GM18858 (cell line): ENCODE data around the gene OTOP2.
"Not testable (repeated sequence)": the region's sequence is repeated elsewhere in the genome, so short reads cannot be mapped to it uniquely, and the experiment has no call there.

Experiments
- ATAC-seq: cut with Tn5 transposase; IDR thresholded peaks from one replicate; pipeline ENCODE4 v1.9.1; 2021; ENCODE audit not compliant: unreplicated experiment

Gene OTOP2

DNA sequence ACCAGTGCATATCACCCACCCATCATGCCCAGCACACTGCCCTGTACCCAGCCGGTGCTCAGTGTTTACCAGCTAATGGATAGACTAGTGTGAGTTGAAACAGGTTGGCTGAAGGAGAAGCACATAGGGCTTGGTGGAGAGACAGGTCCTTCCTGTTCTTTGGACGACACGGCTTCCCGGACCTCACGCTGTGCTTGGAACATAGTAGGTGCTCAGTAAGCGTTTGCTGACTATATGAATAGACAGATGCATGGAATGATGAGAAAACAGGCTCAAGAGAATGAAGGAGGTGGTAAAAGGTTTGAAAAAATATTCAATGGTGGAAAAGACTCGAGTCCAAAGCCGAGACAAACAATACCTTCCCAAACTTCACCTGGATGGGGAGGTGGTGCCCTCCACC, 23.9 kb upstream of the OTOP2 start:
- ATAC-seq: no peak

GRCh38 chr17:74901353-74902135, 22.5 kb upstream of the OTOP2 start:
- no peak for ATAC-seq

- no peak for ATAC-seq
Measured at GRCh38 chr17:74903034-74903433, 21.0 kb upstream of the OTOP2 start.

DNA sequence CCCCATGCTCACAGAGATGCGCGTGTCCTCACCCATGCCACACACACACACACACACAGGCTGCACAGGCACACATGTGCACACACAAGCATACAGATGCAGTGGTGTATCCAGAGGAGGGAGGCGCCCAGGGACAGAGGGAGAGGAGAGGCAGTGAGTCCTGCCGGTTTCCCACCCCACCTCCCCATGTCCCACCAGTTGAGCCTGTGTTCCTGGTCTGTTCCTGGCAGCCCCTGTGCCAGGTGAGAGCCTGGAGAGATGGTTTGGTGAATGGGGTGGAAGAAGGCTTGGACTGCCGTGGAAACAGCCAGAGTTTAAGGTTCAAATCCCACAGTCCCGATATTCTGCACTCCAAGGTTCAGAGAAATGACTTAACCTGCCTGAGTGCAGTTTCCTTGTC, 20.4 kb upstream of the OTOP2 start:
- ATAC-seq: no peak

GRCh38 chr17:74904687-74905409, 19.2 kb upstream of the OTOP2 start:
- no peak for ATAC-seq

GRCh38 chr17:74906214-74906793, 17.8 kb upstream of the OTOP2 start:
- not testable (repeated sequence) for ATAC-seq

- no peak for ATAC-seq
Measured at GRCh38 chr17:74907012-74907411, 17.1 kb upstream of the OTOP2 start.

DNA sequence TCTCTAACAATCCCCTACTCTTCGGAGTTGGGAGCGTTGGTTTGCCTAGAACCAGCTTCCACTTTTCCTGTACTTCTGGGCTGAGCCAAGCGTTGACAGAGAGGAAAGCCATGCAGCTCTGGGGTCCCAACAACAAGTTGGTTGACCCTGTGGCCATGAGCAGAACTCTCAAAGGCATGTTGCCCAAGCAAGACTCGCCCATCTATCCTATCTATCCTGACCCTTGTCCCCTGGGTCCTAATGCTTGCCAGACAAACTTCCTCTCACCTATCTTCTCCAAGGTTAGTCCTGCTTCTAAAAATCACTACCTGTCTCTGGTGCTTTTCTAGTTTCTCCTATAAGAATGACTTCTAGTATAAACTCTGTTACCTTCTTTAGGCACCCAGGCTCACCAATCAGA, 15.0 kb upstream of the OTOP2 start:
- not testable (repeated sequence) for ATAC-seq

GRCh38 chr17:74911423-74911822, 12.7 kb upstream of the OTOP2 start:
- not testable (repeated sequence) for ATAC-seq

GRCh38 chr17:74916136-74916850, 7.8 kb upstream of the OTOP2 start:
- ATAC-seq: no peak

DNA sequence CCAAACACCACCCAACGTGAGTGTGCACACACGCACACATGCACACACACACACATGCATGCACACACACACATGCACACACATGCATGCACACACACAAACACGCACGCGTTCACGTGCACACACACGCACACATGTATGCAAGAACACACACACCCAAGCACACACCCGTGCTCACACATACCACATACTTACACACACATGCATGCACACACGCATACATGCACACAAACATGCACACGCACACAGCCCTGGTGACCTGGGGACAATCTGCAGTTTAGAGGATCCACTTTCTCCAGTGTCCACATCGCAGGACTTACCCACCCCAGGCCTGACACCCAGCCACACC, 7.2 kb upstream of the OTOP2 start:
- no peak for ATAC-seq

- no peak for ATAC-seq
Measured at GRCh38 chr17:74917430-74917829, 6.6 kb upstream of the OTOP2 start.

GRCh38 chr17:74918906-74919305, 5.2 kb upstream of the OTOP2 start:
- ATAC-seq: no peak

DNA sequence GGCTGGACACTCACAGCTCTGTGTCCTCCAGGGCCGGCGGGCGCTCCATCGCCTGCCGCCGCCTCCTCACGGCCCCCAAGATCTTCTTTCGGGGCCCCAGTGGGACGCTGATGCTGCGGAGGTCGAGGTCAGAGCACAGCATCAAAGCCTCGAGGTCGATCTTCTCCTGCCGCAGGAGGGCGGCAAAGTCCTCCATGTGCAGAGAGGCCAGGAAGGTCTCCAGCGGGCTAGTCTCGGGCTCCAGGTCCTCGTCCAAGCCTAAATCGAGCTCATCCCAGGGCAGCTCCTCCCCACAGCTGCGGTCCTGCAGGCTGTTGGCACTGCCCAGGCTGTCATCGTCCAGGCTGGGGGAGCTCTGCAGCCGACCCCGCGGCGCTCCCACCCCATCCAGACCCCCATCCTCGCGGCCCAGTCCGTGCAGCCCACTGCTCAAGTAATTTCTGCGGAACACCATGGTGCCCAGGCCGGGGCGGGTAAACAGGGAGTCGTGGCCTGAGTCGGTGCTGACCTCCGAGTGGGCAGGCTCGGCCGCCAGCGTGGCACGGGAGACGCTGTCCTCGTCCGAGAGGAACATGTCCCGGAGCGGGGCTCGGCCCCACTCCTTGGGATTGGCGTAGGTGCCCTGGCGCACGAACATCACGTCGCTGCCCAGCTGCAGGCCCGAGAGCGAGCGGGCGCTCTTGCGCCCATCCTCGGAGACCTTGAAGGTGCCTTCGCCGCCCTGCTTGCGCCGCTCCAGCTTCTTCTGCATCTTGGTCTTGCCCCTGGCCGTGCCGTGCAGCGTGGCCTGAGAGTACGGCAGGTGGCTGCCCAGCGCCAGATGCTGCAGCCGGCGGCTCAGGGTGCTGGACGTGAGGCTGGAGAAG, 4.4 kb upstream of the OTOP2 start:
- ATAC-seq: no peak

- no peak for ATAC-seq
Measured at GRCh38 chr17:74920306-74920620, 3.8 kb upstream of the OTOP2 start.

DNA sequence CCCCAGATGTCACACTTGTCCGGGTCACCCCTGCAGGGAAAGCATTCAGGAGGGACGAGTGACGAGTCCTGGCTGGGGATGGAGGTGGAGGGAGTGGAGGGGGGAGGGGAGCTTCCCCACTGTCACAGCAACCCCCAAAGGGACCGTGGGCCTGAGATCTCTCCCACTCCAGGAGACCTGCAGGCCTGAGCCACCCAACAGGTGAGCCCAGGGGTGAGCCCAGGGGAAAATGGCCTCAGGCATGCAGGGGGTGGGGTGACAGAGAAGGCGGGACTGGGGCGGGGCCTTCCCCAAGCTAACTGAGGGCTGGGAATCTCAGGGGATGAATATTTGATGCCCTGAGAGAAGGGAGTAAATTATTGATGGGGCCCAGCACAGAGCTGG, 3.4 kb upstream of the OTOP2 start:
- no peak for ATAC-seq

GRCh38 chr17:74921026-74921681, 2.9 kb upstream of the OTOP2 start:
- no peak for ATAC-seq

GRCh38 chr17:74921769-74922168, 2.3 kb upstream of the OTOP2 start:
- no peak for ATAC-seq

GRCh38 chr17:74922172-74922571, 1.9 kb upstream of the OTOP2 start:
- no peak for ATAC-seq
